Left lobe of liver (tissue), 2 donors: Measurements from ENCODE around the gene POLR1H. TPM values are rescaled to one million over a fixed set of nuclear protein-coding genes. Genes with fewer than 3 reads are reported as not detected.
A peak's percentile ranks its signal among the peaks of the same experiment; 100 is the strongest.
"Not testable (repeated sequence)": the region's sequence is repeated elsewhere in the genome, so short reads cannot be mapped to it uniquely, and the experiment has no call there.

Source experiments
- ATAC-seq: fragments of 200-7000 bp; cut with Tn5 transposase; one replicate; pipeline ENCODE4 v1.9.1; 2020; ENCODE audit warnings: mild to moderate bottlenecking, moderate library complexity
- DNase-seq: peaks from one replicate; pipeline ENCODE4 v3.0.0-alpha.2; 2020; ENCODE audit warnings: low spot score
- total RNA-seq: library from RNA; stranded (reverse); gene quantifications from one replicate; pipeline ENCODE4 v1.2.1, GENCODE V29; 2021
- donor health status: DM: no; HTN: no; CAD: no; lungs with moderate emphysema.
- donor health status: DM: no; HTN: yes; CAD: no.

Gene POLR1H
- total RNA-seq = 8.2 TPM

GRCh38 chr6:30061092-30061857, at the start of gene POLR1H:
Gene POLR1H (plus strand): TSS chr6:30061265. CDS start chr6:30061525, 260 bp downstream.
- DNase-seq = peak; percentile 94
- peak; percentile 98 for ATAC-seq

- ATAC-seq (peak; percentile 79), DNase-seq (no peak)
These were observed 47.7 kb upstream of the POLR1H start for GRCh38 chr6:30013291-30013922.

- no peak for ATAC-seq
- no peak for DNase-seq
These were observed 41.2 kb upstream of the POLR1H start for GRCh38 chr6:30019819-30020218.

- no peak for ATAC-seq
- no peak for DNase-seq
These were observed 40.4 kb upstream of the POLR1H start for GRCh38 chr6:30020626-30021025.

GRCh38 chr6:30022189-30022588, 38.9 kb upstream of the POLR1H start:
- no peak for DNase-seq
- no peak for ATAC-seq

GRCh38 chr6:30022712-30023111, 38.4 kb upstream of the POLR1H start:
- ATAC-seq, DNase-seq: not testable (repeated sequence)

GRCh38 chr6:30025186-30025585, 35.9 kb upstream of the POLR1H start:
- ATAC-seq = no peak
- DNase-seq = no peak

- no peak for DNase-seq
- ATAC-seq = no peak
These were observed 31.5 kb upstream of the POLR1H start for GRCh38 chr6:30029588-30029987.

- ATAC-seq = no peak
- no peak for DNase-seq
These were observed 29.7 kb upstream of the POLR1H start for GRCh38 chr6:30031381-30031780.

GRCh38 chr6:30033440-30033839, 27.6 kb upstream of the POLR1H start:
- peak; percentile 96 for ATAC-seq
- DNase-seq = peak; percentile 63

- DNase-seq = no peak
- no peak for ATAC-seq
These were observed 25.3 kb upstream of the POLR1H start for GRCh38 chr6:30035784-30036183.

- ATAC-seq (peak; percentile 83), DNase-seq (no peak)
These were observed 23.8 kb upstream of the POLR1H start for GRCh38 chr6:30037182-30037788.

- ATAC-seq = no peak
These were observed 19.8 kb upstream of the POLR1H start for GRCh38 chr6:30041221-30041620.

GRCh38 chr6:30041821-30042220, 19.2 kb upstream of the POLR1H start:
- DNase-seq (no peak), ATAC-seq (no peak)

More at GRCh38 chr6:30041221-30041620, 19.8 kb upstream of the POLR1H start:
- DNase-seq = no peak

- DNase-seq (no peak), ATAC-seq (no peak)
These were observed 18.6 kb upstream of the POLR1H start for GRCh38 chr6:30042476-30042875.

GRCh38 chr6:30042914-30043313, 18.2 kb upstream of the POLR1H start:
- DNase-seq (no peak), ATAC-seq (no peak)

GRCh38 chr6:30043744-30044143, 17.3 kb upstream of the POLR1H start:
- DNase-seq = no peak
- no peak for ATAC-seq

GRCh38 chr6:30044630-30045029, 16.4 kb upstream of the POLR1H start:
- ATAC-seq = no peak
- no peak for DNase-seq

- ATAC-seq (no peak), DNase-seq (no peak)
These were observed 13.8 kb upstream of the POLR1H start for GRCh38 chr6:30047220-30047619.

GRCh38 chr6:30053682-30054081, 7.4 kb upstream of the POLR1H start:
- DNase-seq (no peak), ATAC-seq (no peak)

- ATAC-seq (no peak), DNase-seq (no peak)
These were observed 5.6 kb upstream of the POLR1H start for GRCh38 chr6:30055513-30055912.

- ATAC-seq (peak; percentile 5), DNase-seq (peak; percentile 48)
These were observed 416 bp upstream of the POLR1H start for GRCh38 chr6:30060606-30061091.
